Common myeloid progenitor, CD34-positive (primary cell): ENCODE data around the gene SH2B3.
A peak's percentile ranks its signal among the peaks of the same experiment; 100 is the strongest.

Experiments
- CTCF ChIA-PET: fragments of 350-600 bp; sonication (Branson Sonifier 250); formaldehyde crosslinking; loops from one replicate; lab custom pipeline; 2021; ENCODE audit warnings: antibody characterized with exemption; lab: Charles Lee
- POLR2A ChIA-PET: fragments of 350-600 bp; sonication (Branson Sonifier 250); formaldehyde crosslinking; loops from one replicate; lab custom pipeline; 2021; ENCODE audit warnings: antibody characterized with exemption; lab: Charles Lee
- DNase-seq, 3 donors: peaks; one replicate each; pipeline versions ENCODE4 v3.0.0 to v3.0.0-alpha.2; 2013
- H3K27ac ChIP-seq, 2 experiments: 1 replicate in 1 of 2; 2 replicates in 1 of 2; pipeline ENCODE4 v1.7.0; 2013; ENCODE audit warnings: inconsistent platforms in 2 of 2, low read length in 2 of 2, mild to moderate bottlenecking in 2 of 2, low read depth in 1 of 2, moderate library complexity in 1 of 2; ENCODE audit not compliant: severe bottlenecking in 2 of 2, insufficient read depth in 1 of 2, poor library complexity in 1 of 2
- H3K27me3 ChIP-seq, 5 experiments: replicated peaks in 2 of 5; 1 replicate in 3 of 5; 2 replicates in 2 of 5; pipeline versions ENCODE4 v1.6.1 to v1.7.0; 2013; ENCODE audit warnings: low read length in 4 of 5, mild to moderate bottlenecking in 2 of 5, moderate library complexity in 2 of 5, inconsistent platforms in 1 of 5; ENCODE audit not compliant: insufficient read depth in 5 of 5, control insufficient read depth in 4 of 5
- H3K36me3 ChIP-seq, 4 experiments: 1 replicate in 2 of 4; 2 replicates in 2 of 4; pipeline versions ENCODE4 v1.6.1 to v1.7.0; 2013; ENCODE audit warnings: low read length in 3 of 4, control low read depth in 1 of 4, mild to moderate bottlenecking in 1 of 4; ENCODE audit not compliant: control insufficient read depth in 4 of 4, insufficient read depth in 4 of 4
- H3K4me1 ChIP-seq, 4 experiments: 1 replicate in 3 of 4; 2 replicates in 1 of 4; pipeline versions ENCODE4 v1.6.1 to v1.7.1; 2013; ENCODE audit warnings: low read length in 3 of 4, mild to moderate bottlenecking in 3 of 4, control low read depth in 1 of 4, inconsistent platforms in 1 of 4, moderate library complexity in 1 of 4; ENCODE audit not compliant: control insufficient read depth in 4 of 4, insufficient read depth in 4 of 4; ENCODE audit errors: control extremely low read depth in 1 of 4
- H3K4me3 ChIP-seq, 7 experiments: 1 replicate in 4 of 7; 2 replicates in 3 of 7; pipeline versions ENCODE4 v1.5.1 to v1.7.0; 2013; ENCODE audit warnings: mild to moderate bottlenecking in 7 of 7, low read length in 6 of 7, moderate library complexity in 6 of 7, inconsistent platforms in 2 of 7, low read depth in 2 of 7, control low read depth in 1 of 7; ENCODE audit not compliant: insufficient read depth in 4 of 7, control insufficient read depth in 1 of 7; ENCODE audit errors: extremely low read depth in 1 of 7
- H3K9me3 ChIP-seq, 5 experiments: 1 replicate in 4 of 5; 2 replicates in 1 of 5; pipeline versions ENCODE4 v1.6.1 to v1.7.1; 2013; ENCODE audit warnings: low read length in 4 of 5, mild to moderate bottlenecking in 2 of 5, inconsistent platforms in 1 of 5, low read depth in 1 of 5, moderate library complexity in 1 of 5; ENCODE audit not compliant: control insufficient read depth in 4 of 5, insufficient read depth in 2 of 5; ENCODE audit errors: control extremely low read depth in 1 of 5
- WGBS: methylation state at CpG from one replicate; pipeline ENCODE4 v1.1.5; 2013; ENCODE audit not compliant: insufficient coverage; 5-methylcytosine and 5-hydroxymethylcytosine counted together

The SH2B3 gene

DNA sequence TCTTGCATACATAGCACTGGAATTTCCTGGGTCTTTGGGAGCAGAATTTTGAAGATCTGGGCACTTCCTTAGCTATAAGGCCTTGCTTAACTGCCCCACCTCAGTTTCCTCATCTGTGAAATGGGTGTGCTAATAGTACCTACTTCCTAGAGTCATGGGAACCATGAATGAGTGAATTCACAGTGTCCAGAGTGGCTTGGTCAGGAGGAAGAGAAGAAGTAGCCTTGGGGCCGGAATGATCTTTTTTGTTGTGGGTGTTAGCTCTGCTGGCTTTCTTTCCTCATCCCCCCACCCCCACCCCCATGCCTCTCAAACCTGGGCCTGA is 2.4 kb downstream of the SH2B3 start:
- peak overlapping the region in 4 of 7 experiments; percentile 82 to 98 (median 92) for H3K4me3 ChIP-seq
- POLR2A ChIA-PET = interaction anchor here (1.1 to 2.1 kb wide), 2 partner anchors 27 to 29 kb away, joined by 3 to 8 read pairs; no protein-coding TSS in a partner anchor
- no CpG with 5 or more reads among the region's 1 CpG for WGBS

DNA sequence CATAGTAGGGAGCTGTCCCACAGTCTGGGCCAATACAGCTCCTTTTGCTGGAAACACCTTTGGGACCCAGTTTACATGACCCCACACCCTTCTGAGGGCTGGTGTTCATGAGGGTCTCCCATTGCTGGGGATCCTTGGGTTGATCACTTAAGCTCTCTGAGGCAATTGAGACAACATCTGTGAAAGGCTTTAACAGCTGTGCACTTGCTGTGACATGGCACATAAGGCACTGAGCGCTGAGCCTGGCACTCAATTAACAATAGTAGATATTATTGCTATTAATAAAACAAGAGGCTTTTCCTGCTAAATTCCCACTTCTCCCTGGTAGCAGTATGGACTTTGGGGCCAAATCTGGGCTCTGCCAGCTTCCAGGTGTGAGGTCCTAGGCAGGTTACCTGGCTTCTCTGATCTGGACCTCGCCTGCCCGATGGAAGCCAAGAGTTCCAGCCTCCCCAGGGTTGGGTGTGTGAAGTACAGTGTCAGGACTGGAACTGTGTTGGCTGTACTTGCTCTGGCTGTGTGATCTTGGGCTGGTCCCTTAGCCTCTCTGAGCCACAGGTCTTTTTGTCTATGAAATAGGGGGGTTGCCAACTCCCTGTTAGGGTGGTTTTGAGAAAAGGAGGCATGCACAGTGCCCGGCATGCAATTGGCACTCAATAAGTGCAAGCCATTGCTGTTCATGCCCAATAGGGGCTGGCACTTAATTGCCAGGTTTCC is 3.1 kb downstream of the SH2B3 start:
- Histone ChIP-seq H3K27me3 (no peaks in the 10 kb centered on the region), H3K4me1 (peaks cover 23 to 92% (median 87%) of the 10 kb centered on the region in 4 experiments), H3K4me3 (peak overlapping the region in 5 of 7 experiments; percentile 26 to 98 (median 51)), H3K9me3 (no peaks in the 10 kb centered on the region), H3K27ac (peak overlapping the region in 1 of 2 experiments; percentile 79), H3K36me3 (peaks cover 0 to 13% (median 1%) of the 10 kb centered on the region in 4 experiments)
- DNase-seq = no peak
- 61% methylated on average over 3 of the region's 4 CpGs for WGBS
- POLR2A ChIA-PET = interaction anchor here (1.1 to 1.7 kb wide), 3 partner anchors 19 to 29 kb away, joined by 3 to 8 read pairs (median 3); no protein-coding TSS in a partner anchor
- CTCF ChIA-PET = interaction anchor here (1.4 to 27.3 kb wide), 5 partner anchors 10 to 39 kb away, joined by 4 to 820 read pairs (median 18); no protein-coding TSS in a partner anchor

More for the DNA sequence above, 2.4 kb downstream of the SH2B3 start:
- DNase-seq = no peak
- no peaks in the 10 kb centered on the region for H3K27me3 ChIP-seq
- no peaks in the 10 kb centered on the region for H3K9me3 ChIP-seq
- H3K4me1 ChIP-seq = peaks cover 23 to 92% (median 88%) of the 10 kb centered on the region in 4 experiments
- CTCF ChIA-PET = interaction anchor here (1.4 to 27.3 kb wide), 5 partner anchors 9 to 39 kb away, joined by 4 to 820 read pairs (median 18); no protein-coding TSS in a partner anchor
- no peak overlapping the region for H3K27ac ChIP-seq
- H3K36me3 ChIP-seq = peaks cover 0 to 8% (median under 1%) of the 10 kb centered on the region in 4 experiments

GRCh38 chr12:111409403-111409779 is 3.7 kb downstream of the SH2B3 start:
- peak overlapping the region in 6 of 7 experiments; percentile 19 to 98 (median 42) for H3K4me3 ChIP-seq
- no peaks in the 10 kb centered on the region for H3K27me3 ChIP-seq
- DNase-seq = peak in 1 of 3 donors; percentile 58
- POLR2A ChIA-PET = interaction anchor here (0.6 to 1.7 kb wide), 7 partner anchors 13 to 296 kb away, joined by 3 to 8 read pairs (median 6); no protein-coding TSS in a partner anchor
- H3K9me3 ChIP-seq = no peaks in the 10 kb centered on the region
- peaks cover 19 to 91% (median 85%) of the 10 kb centered on the region in 4 experiments for H3K4me1 ChIP-seq
- CTCF ChIA-PET = interaction anchor here (1.3 to 27.3 kb wide), 5 partner anchors 11 to 38 kb away, joined by 4 to 820 read pairs (median 11); no protein-coding TSS in a partner anchor
- peaks cover 0 to 15% (median 2%) of the 10 kb centered on the region in 4 experiments for H3K36me3 ChIP-seq
- peak overlapping the region in 1 of 2 experiments; percentile 79 for H3K27ac ChIP-seq
- WGBS = 0% methylated on average over 11 of the region's 15 CpGs

- ChIA-PET POLR2A (interaction anchor here (0.6 to 1.7 kb wide), 10 partner anchors 13 to 295 kb away, joined by 3 to 8 read pairs (median 4); no protein-coding TSS in a partner anchor), CTCF (interaction anchor here (1.3 to 27.3 kb wide), 4 partner anchors 13 to 37 kb away, joined by 5 to 820 read pairs (median 102); no protein-coding TSS in a partner anchor)
- WGBS = 15% methylated on average over 14 of the region's 14 CpGs
- H3K27me3 ChIP-seq = no peaks in the 10 kb centered on the region
- peaks cover 0 to 18% (median 3%) of the 10 kb centered on the region in 4 experiments for H3K36me3 ChIP-seq
- H3K4me1 ChIP-seq = peaks cover 17 to 90% (median 83%) of the 10 kb centered on the region in 4 experiments
- peak overlapping the region in 1 of 2 experiments; percentile 79 for H3K27ac ChIP-seq
- no peaks in the 10 kb centered on the region for H3K9me3 ChIP-seq
- peak overlapping the region in 6 of 7 experiments; percentile 19 to 98 (median 42) for H3K4me3 ChIP-seq
- DNase-seq = peak in 2 of 3 donors; percentile 76 to 84
Observed at GRCh38 chr12:111409780-111410430, 4.2 kb downstream of the SH2B3 start.

GRCh38 chr12:111410431-111411184 is 4.9 kb downstream of the SH2B3 start:
- peak overlapping the region in 3 of 7 experiments; percentile 51 to 98 (median 56) for H3K4me3 ChIP-seq
- peaks cover 17 to 91% (median 82%) of the 10 kb centered on the region in 4 experiments for H3K4me1 ChIP-seq
- POLR2A ChIA-PET = interaction anchor here (0.8 to 2.0 kb wide), 9 partner anchors 14 to 46 kb away, joined by 3 to 8 read pairs (median 4); no protein-coding TSS in a partner anchor
- peak overlapping the region; percentile 25 to 79 for H3K27ac ChIP-seq
- no peaks in the 10 kb centered on the region for H3K9me3 ChIP-seq
- 58% methylated on average over 11 of the region's 12 CpGs for WGBS
- H3K36me3 ChIP-seq = peaks cover 0 to 22% (median 3%) of the 10 kb centered on the region in 4 experiments
- H3K27me3 ChIP-seq = no peaks in the 10 kb centered on the region
- CTCF ChIA-PET = interaction anchor here (1.3 to 27.3 kb wide), 4 partner anchors 13 to 37 kb away, joined by 5 to 820 read pairs (median 112); no protein-coding TSS in a partner anchor
- no peak for DNase-seq

GRCh38 chr12:111411185-111411764 is 5.6 kb downstream of the SH2B3 start:
- peaks cover 17 to 89% (median 81%) of the 10 kb centered on the region in 4 experiments for H3K4me1 ChIP-seq
- H3K4me3 ChIP-seq = peak overlapping the region in 1 of 7 experiments; percentile 31
- CTCF ChIA-PET = interaction anchor here (1.2 to 27.3 kb wide), 6 partner anchors 8 to 42 kb away, joined by 3 to 820 read pairs (median 20); no protein-coding TSS in a partner anchor
- peak overlapping the region in 1 of 2 experiments; percentile 79 for H3K27ac ChIP-seq
- 78% methylated on average over 6 of the region's 8 CpGs for WGBS
- H3K9me3 ChIP-seq = no peaks in the 10 kb centered on the region
- POLR2A ChIA-PET = interaction anchor here (0.7 to 2.0 kb wide), 5 partner anchors 27 to 222 kb away, joined by 3 to 6 read pairs (median 4); no protein-coding TSS in a partner anchor
- no peak for DNase-seq
- no peaks in the 10 kb centered on the region for H3K27me3 ChIP-seq
- H3K36me3 ChIP-seq = peaks cover 0 to 25% (median 3%) of the 10 kb centered on the region in 4 experiments
